Natural killer cell (primary cell): Measurements from ENCODE around the gene RNASEH2B. TPM values are rescaled to one million over a fixed set of nuclear protein-coding genes. Genes with fewer than 3 reads are reported as not detected.
A peak's percentile ranks its signal among the peaks of the same experiment; 100 is the strongest.

Experiments used
- ATAC-seq, 3 donors: fragments of 150-1000 bp in 2 of 3; fragments of 200-7000 bp in 1 of 3; cut with Tn5 transposase; 1 replicate in 1 of 3; 2 replicates in 2 of 3; pipeline ENCODE4 v1.10.0; 2021; ENCODE audit warnings: mild to moderate bottlenecking in 2 of 3, moderate library complexity in 2 of 3
- DNase-seq, 2 donors: peaks; one replicate each; pipeline versions ENCODE4 v3.0.0 to v3.0.0-alpha.2; 2013 to 2021; ENCODE audit warnings: mixed read lengths in 1 of 2
- H3K27ac ChIP-seq: one replicate; pipeline ENCODE4 v1.5.1; 2013; ENCODE audit warnings: mild to moderate bottlenecking, low read length
- H3K27me3 ChIP-seq: one replicate; pipeline ENCODE4 v1.6.1; 2013; ENCODE audit warnings: low read length; ENCODE audit not compliant: control insufficient read depth, insufficient read depth
- H3K36me3 ChIP-seq: one replicate; pipeline ENCODE4 v1.6.1; 2013; ENCODE audit warnings: low read length; ENCODE audit not compliant: control insufficient read depth, insufficient read depth
- H3K4me1 ChIP-seq: one replicate; pipeline ENCODE4 v1.6.1; 2013; ENCODE audit warnings: low read length; ENCODE audit not compliant: control insufficient read depth, insufficient read depth
- H3K4me3 ChIP-seq: one replicate; pipeline ENCODE4 v1.5.1; 2013; ENCODE audit warnings: low read length
- H3K9me3 ChIP-seq: one replicate; pipeline ENCODE4 v1.6.1; 2013; ENCODE audit warnings: low read length; ENCODE audit not compliant: control insufficient read depth, insufficient read depth
- H3K27ac Mint-ChIP-seq, 2 donors: one replicate each; pipeline ENCODE4 v1.8.0; 2022; ENCODE audit warnings: mild to moderate bottlenecking in 2 of 2, mixed read lengths in 2 of 2, moderate library complexity in 1 of 2
- H3K27me3 Mint-ChIP-seq, 2 donors: one replicate each; pipeline ENCODE4 v1.8.0; 2022; ENCODE audit warnings: low read depth in 2 of 2, mixed read lengths in 2 of 2
- H3K36me3 Mint-ChIP-seq: one replicate; pipeline ENCODE4 v1.8.0; 2022; ENCODE audit warnings: mixed read lengths
- H3K4me1 Mint-ChIP-seq, 2 donors: one replicate each; pipeline ENCODE4 v1.8.0; 2022; ENCODE audit warnings: mixed read lengths in 2 of 2
- H3K4me3 Mint-ChIP-seq: one replicate; pipeline ENCODE4 v1.8.0; 2022; ENCODE audit warnings: mild to moderate bottlenecking, moderate library complexity, mixed read lengths
- H3K9me3 Mint-ChIP-seq, 2 donors: one replicate each; pipeline ENCODE4 v1.8.0; 2022; ENCODE audit warnings: mixed read lengths in 2 of 2
- CTCF ChIP-seq: fragments of 200-600 bp; IDR thresholded peaks from one replicate; pipeline ENCODE4 v1.8.0; 2022; ENCODE audit warnings: antibody characterized with exemption
- WGBS: methylation state at CpG from one replicate; pipeline ENCODE4 v1.1.7; 2013; ENCODE audit warnings: missing lambda C conversion rate; ENCODE audit not compliant: insufficient coverage; 5-methylcytosine and 5-hydroxymethylcytosine counted together
- intact Hi-C: fragments of 100-400 bp; cut with micrococcal nuclease; formaldehyde crosslinking; loops from one replicate; pipeline ENCODE4 v1.14.2; 2022
- total RNA-seq, 4 donors: library from RNA; stranded (reverse); fragments of 120-200 nt in 1 of 4; gene quantifications; one replicate each; pipeline versions ENCODE4 v1.2.3 to v1.2.4, GENCODE V29; 2013 to 2022

Gene RNASEH2B
- total RNA-seq, 3 donors from 2014 or later (not counting 1 experiment from before 2014, with no cell fraction given), result 57.9 to 68.7 (median 64.8) TPM

GRCh38 chr13:50907781-50908180 is 1.8 kb upstream of the RNASEH2B start:
- TF ChIP-seq CTCF, result no peak
- WGBS, result 72% methylated on average over 7 of the region's 7 CpGs

GRCh38 chr13:50908371-50908770 is 1.2 kb upstream of the RNASEH2B start:
- H3K36me3 Mint-ChIP-seq, result no peaks in the 10 kb centered on the region
- ATAC-seq (no peak), DNase-seq (no peak)
- intact Hi-C loops, result loop anchor here (2.0 kb wide), 1 partner anchor 784 kb away; no protein-coding TSS in a partner anchor
- H3K27ac Mint-ChIP-seq, result peak overlapping the region in 1 of 2 donors; percentile 56
- peak overlapping the region; percentile 47 for H3K4me3 Mint-ChIP-seq
- no peaks in the 10 kb centered on the region for H3K9me3 ChIP-seq
- H3K36me3 ChIP-seq, result no peaks in the 10 kb centered on the region
- H3K27ac ChIP-seq, result no peak overlapping the region
- peaks cover 16% of the 10 kb centered on the region for H3K4me1 ChIP-seq
- H3K27me3 Mint-ChIP-seq, result no peaks in the 10 kb centered on the region
- WGBS, result 54% methylated on average over 3 of the region's 4 CpGs
- no peaks in the 10 kb centered on the region for H3K27me3 ChIP-seq
- H3K9me3 Mint-ChIP-seq, result no peaks in the 10 kb centered on the region
- no peak for TF ChIP-seq CTCF
- H3K4me1 Mint-ChIP-seq, result peaks cover 25 to 28% of the 10 kb centered on the region in 2 donors
- H3K4me3 ChIP-seq, result no peak overlapping the region

More at GRCh38 chr13:50907781-50908180, 1.8 kb upstream of the RNASEH2B start:
- Mint-ChIP-seq H3K4me1 (peaks cover 25 to 28% of the 10 kb centered on the region in 2 donors), H3K27me3 (no peaks in the 10 kb centered on the region), H3K4me3 (no peak overlapping the region), H3K9me3 (no peaks in the 10 kb centered on the region), H3K36me3 (no peaks in the 10 kb centered on the region), H3K27ac (peak overlapping the region in 1 of 2 donors; percentile 56)
- Histone ChIP-seq H3K27me3 (no peaks in the 10 kb centered on the region), H3K4me3 (no peak overlapping the region), H3K4me1 (peaks cover 16% of the 10 kb centered on the region), H3K36me3 (no peaks in the 10 kb centered on the region), H3K27ac (no peak overlapping the region), H3K9me3 (no peaks in the 10 kb centered on the region)
- intact Hi-C loops, result loop anchor here (2.0 kb wide), 1 partner anchor 783 kb away; no protein-coding TSS in a partner anchor
- no peak for ATAC-seq
- no peak for DNase-seq

- Histone ChIP-seq H3K4me1 (peaks cover 20% of the 10 kb centered on the region), H3K27ac (peak overlapping the region; percentile 91), H3K9me3 (no peaks in the 10 kb centered on the region), H3K36me3 (no peaks in the 10 kb centered on the region), H3K27me3 (no peaks in the 10 kb centered on the region), H3K4me3 (peak overlapping the region; percentile 71)
- TF ChIP-seq CTCF, result no peak
- H3K4me3 Mint-ChIP-seq, result peak overlapping the region; percentile 79
- DNase-seq (no peak), ATAC-seq (no peak)
- intact Hi-C loops, result loop anchor here (2.0 to 10.0 kb wide), 7 partner anchors 18 to 1256 kb away; partner anchors contain the start of gene TRIM13
- H3K4me1 Mint-ChIP-seq, result peaks cover 38 to 42% of the 10 kb centered on the region in 2 donors
- no peaks in the 10 kb centered on the region for H3K36me3 Mint-ChIP-seq
- H3K27me3 Mint-ChIP-seq, result no peaks in the 10 kb centered on the region
- under 1% methylated on average over 13 of the region's 13 CpGs for WGBS
- no peaks in the 10 kb centered on the region for H3K9me3 Mint-ChIP-seq
- H3K27ac Mint-ChIP-seq, result peak overlapping the region; percentile 83 to 94
Observed at GRCh38 chr13:50910485-50910805, 854 bp downstream of the RNASEH2B start.

- Histone ChIP-seq H3K4me3 (peak overlapping the region; percentile 71), H3K27ac (peak overlapping the region; percentile 91), H3K4me1 (peaks cover 23% of the 10 kb centered on the region), H3K36me3 (no peaks in the 10 kb centered on the region), H3K27me3 (no peaks in the 10 kb centered on the region), H3K9me3 (no peaks in the 10 kb centered on the region)
- Mint-ChIP-seq H3K4me3 (peak overlapping the region; percentile 79), H3K27ac (peak overlapping the region; percentile 83 to 94), H3K4me1 (peaks cover 43 to 46% of the 10 kb centered on the region in 2 donors), H3K27me3 (no peaks in the 10 kb centered on the region), H3K9me3 (no peaks in the 10 kb centered on the region), H3K36me3 (no peaks in the 10 kb centered on the region)
- no peak for ATAC-seq
- DNase-seq, result peak in 1 of 2 donors; percentile 41
- 3% methylated on average over 3 of the region's 3 CpGs for WGBS
- TF ChIP-seq CTCF, result no peak
- intact Hi-C loops, result loop anchor here (2.0 to 10.0 kb wide), 7 partner anchors 18 to 1256 kb away; partner anchors contain the start of gene TRIM13
Observed at GRCh38 chr13:50911081-50911631, 1.6 kb downstream of the RNASEH2B start.
